ENCODE results near the gene FHIT.

The FHIT gene

GRCh38 chr3:60207905-60208304 is 1043.3 kb downstream of the FHIT start:
- Histone ChIP-seq H3K4me3 (ENCODE audit: insufficient read depth, low read length, poor library complexity, severe bottlenecking) (no peak overlapping the region), H3K27ac (ENCODE audit: low read depth, low read length) (no peak overlapping the region), H3K4me2 (ENCODE audit: low read depth, low read length, poor library complexity, severe bottlenecking) (no peak overlapping the region), H2AFZ (ENCODE audit: low read depth, low read length, severe bottlenecking) (no peak overlapping the region), H3F3A (ENCODE audit: insufficient read depth) (no peaks in the 10 kb centered on the region), H3K9ac (ENCODE audit: low read length) (no peak overlapping the region), H4K20me1 (ENCODE audit: low read depth, low read length) (no peaks in the 10 kb centered on the region), H3K27me3 (ENCODE audit: low read length) (no peaks in the 10 kb centered on the region), H3K9me2 (replicated peaks; ENCODE audit: insufficient read depth, low read length) (no peaks in the 10 kb centered on the region), H3K36me3 (ENCODE audit: low read length) (no peaks in the 10 kb centered on the region), H3K9me3 (ENCODE audit: insufficient read depth, low read length) (no peaks in the 10 kb centered on the region), H3K79me2 (ENCODE audit: insufficient read depth, low read length) (no peaks in the 10 kb centered on the region)
- TF ChIP-seq EZH2phosphoT487 (conservative IDR thresholded peaks at IDR 0.05; ENCODE audit: low read length) (no peak), CTCF (IDR thresholded peaks at IDR 0.05; ENCODE audit: insufficient read depth, low read length, poor library complexity, severe bottlenecking) (no peak)

- no peaks in the 10 kb centered on the region for H4K20me1 ChIP-seq (ENCODE audit: low read depth, low read length)
- no peaks in the 10 kb centered on the region for H3K27me3 ChIP-seq (ENCODE audit: low read length)
- no peak overlapping the region for H3K9ac ChIP-seq (ENCODE audit: low read length)
- H3K4me2 ChIP-seq (ENCODE audit: low read depth, low read length, poor library complexity, severe bottlenecking): no peak overlapping the region
- no peak for TF ChIP-seq CTCF (IDR thresholded peaks at IDR 0.05; ENCODE audit: insufficient read depth, low read length, poor library complexity, severe bottlenecking)
- no peak for TF ChIP-seq EZH2phosphoT487 (conservative IDR thresholded peaks at IDR 0.05; ENCODE audit: low read length)
- H3K9me3 ChIP-seq (ENCODE audit: insufficient read depth, low read length): no peaks in the 10 kb centered on the region
- H3K36me3 ChIP-seq (ENCODE audit: low read length): no peaks in the 10 kb centered on the region
- H2AFZ ChIP-seq (ENCODE audit: low read depth, low read length, severe bottlenecking): no peak overlapping the region
- no peaks in the 10 kb centered on the region for H3K79me2 ChIP-seq (ENCODE audit: insufficient read depth, low read length)
- no peak overlapping the region for H3K27ac ChIP-seq (ENCODE audit: low read depth, low read length)
- H3F3A ChIP-seq (ENCODE audit: insufficient read depth): no peaks in the 10 kb centered on the region
- H3K4me3 ChIP-seq (ENCODE audit: insufficient read depth, low read length, poor library complexity, severe bottlenecking): no peak overlapping the region
- H3K9me2 ChIP-seq (replicated peaks; ENCODE audit: insufficient read depth, low read length): no peaks in the 10 kb centered on the region
Observed at GRCh38 chr3:60206206-60206605, 1045.0 kb downstream of the FHIT start.

GRCh38 chr3:60202052-60202726 is 1049.1 kb downstream of the FHIT start:
- H4K20me1 ChIP-seq (ENCODE audit: low read depth, low read length): no peaks in the 10 kb centered on the region
- no peaks in the 10 kb centered on the region for H3K27me3 ChIP-seq (ENCODE audit: low read length)
- H3K27ac ChIP-seq (ENCODE audit: low read depth, low read length): no peak overlapping the region
- no peak overlapping the region for H3K4me2 ChIP-seq (ENCODE audit: low read depth, low read length, poor library complexity, severe bottlenecking)
- H2AFZ ChIP-seq (ENCODE audit: low read depth, low read length, severe bottlenecking): no peak overlapping the region
- H3F3A ChIP-seq (ENCODE audit: insufficient read depth): no peaks in the 10 kb centered on the region
- H3K79me2 ChIP-seq (ENCODE audit: insufficient read depth, low read length): no peaks in the 10 kb centered on the region
- no peak overlapping the region for H3K9ac ChIP-seq (ENCODE audit: low read length)
- no peaks in the 10 kb centered on the region for H3K9me2 ChIP-seq (replicated peaks; ENCODE audit: insufficient read depth, low read length)
- H3K36me3 ChIP-seq (ENCODE audit: low read length): no peaks in the 10 kb centered on the region
- TF ChIP-seq EZH2phosphoT487 (conservative IDR thresholded peaks at IDR 0.05; ENCODE audit: low read length) (no peak), CTCF (IDR thresholded peaks at IDR 0.05; ENCODE audit: insufficient read depth, low read length, poor library complexity, severe bottlenecking) (no peak)
- no peak overlapping the region for H3K4me3 ChIP-seq (ENCODE audit: insufficient read depth, low read length, poor library complexity, severe bottlenecking)
- H3K9me3 ChIP-seq (ENCODE audit: insufficient read depth, low read length): no peaks in the 10 kb centered on the region
